Stomach (tissue), 4 donors: ENCODE data around the gene NAV2.

Source experiments
- POLR2A ChIP-seq, 4 donors: fragments of 450-650 bp; IDR thresholded peaks; one replicate each; pipeline ENCODE4 v1.6.1; 2016; ENCODE audit warnings: antibody characterized with exemption in 4 of 4, control low read depth in 2 of 4, mild to moderate bottlenecking in 1 of 4, moderate library complexity in 1 of 4
- TF ChIP-seq, protein P1 (sequence below), 7 experiments: fragments of 450-650 bp in 4 of 7; fragments of 200-600 bp in 3 of 7; sonication (generic) in 3 of 7; IDR thresholded peaks; one replicate each; pipeline ENCODE4 v1.5.1; 2016 to 2019; ENCODE audit warnings: antibody characterized with exemption in 7 of 7, control low read depth in 2 of 7, mild to moderate bottlenecking in 1 of 7

DNA sequence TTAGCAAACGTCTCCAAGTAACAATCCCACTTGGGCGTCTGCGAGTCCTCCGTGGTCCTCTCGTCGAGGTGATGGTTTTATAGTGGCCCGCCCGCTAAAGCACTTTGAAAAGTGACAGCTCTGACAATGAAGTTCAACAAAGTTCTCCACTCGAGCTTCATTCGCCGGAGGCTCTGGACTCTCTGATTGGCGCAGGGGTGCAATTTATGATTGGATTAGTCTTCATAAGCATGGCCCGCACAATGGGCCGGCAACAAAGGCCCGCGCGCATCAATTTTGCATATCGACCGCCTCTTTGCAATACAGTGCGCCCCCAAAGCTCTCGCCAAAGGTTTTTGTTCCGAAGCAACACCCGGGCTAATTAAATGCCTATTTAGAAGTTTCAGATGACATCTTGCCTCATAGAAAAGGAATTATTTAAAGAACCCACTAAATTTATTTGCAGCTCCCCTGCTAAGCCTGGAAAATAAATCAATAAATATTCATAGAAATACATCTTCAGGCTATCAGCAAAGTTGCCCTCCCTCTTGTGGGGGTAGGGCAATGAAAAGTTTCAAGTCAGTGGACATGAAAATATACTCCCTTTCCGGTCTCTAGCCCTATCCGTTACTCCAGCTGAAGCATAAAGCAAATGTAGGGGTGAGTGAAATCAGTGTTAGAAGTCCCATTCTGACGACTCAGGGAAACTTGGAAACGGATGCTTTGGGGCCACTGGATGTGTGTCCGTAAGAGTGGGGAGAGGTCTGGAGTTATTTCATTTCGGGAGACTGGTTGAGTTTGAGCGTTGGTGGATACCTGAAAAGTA lies 448.0 kb downstream of the NAV2 start, which contains the start of gene DBX1:
- TF ChIP-seq, protein P1, sequence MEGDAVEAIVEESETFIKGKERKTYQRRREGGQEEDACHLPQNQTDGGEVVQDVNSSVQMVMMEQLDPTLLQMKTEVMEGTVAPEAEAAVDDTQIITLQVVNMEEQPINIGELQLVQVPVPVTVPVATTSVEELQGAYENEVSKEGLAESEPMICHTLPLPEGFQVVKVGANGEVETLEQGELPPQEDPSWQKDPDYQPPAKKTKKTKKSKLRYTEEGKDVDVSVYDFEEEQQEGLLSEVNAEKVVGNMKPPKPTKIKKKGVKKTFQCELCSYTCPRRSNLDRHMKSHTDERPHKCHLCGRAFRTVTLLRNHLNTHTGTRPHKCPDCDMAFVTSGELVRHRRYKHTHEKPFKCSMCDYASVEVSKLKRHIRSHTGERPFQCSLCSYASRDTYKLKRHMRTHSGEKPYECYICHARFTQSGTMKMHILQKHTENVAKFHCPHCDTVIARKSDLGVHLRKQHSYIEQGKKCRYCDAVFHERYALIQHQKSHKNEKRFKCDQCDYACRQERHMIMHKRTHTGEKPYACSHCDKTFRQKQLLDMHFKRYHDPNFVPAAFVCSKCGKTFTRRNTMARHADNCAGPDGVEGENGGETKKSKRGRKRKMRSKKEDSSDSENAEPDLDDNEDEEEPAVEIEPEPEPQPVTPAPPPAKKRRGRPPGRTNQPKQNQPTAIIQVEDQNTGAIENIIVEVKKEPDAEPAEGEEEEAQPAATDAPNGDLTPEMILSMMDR (IDR thresholded peaks at IDR 0.05) = no peak
- no peak for TF ChIP-seq POLR2A (IDR thresholded peaks at IDR 0.05)
